Loucy (cell line): Measurements from ENCODE around the gene CLEC12A.

Experiments used
- H2AFZ ChIP-seq: fragments of 200-600 bp; sonication (generic); 2 replicates; pipeline ENCODE4 v1.6.0; 2016; ENCODE audit warnings: antibody characterized with exemption, mild to moderate bottlenecking, low read length, moderate library complexity
- H3F3A ChIP-seq: fragments of 200-600 bp; 2 replicates; pipeline ENCODE4 v1.6.0; 2016; ENCODE audit warnings: antibody characterized with exemption, low read depth, mild to moderate bottlenecking
- H3K27me3 ChIP-seq: fragments of 200-600 bp; sonication (generic); 2 replicates; pipeline ENCODE4 v1.6.1; 2014; ENCODE audit warnings: low read length, mild to moderate bottlenecking; ENCODE audit not compliant: insufficient read depth, poor library complexity, severe bottlenecking
- H3K36me3 ChIP-seq: fragments of 200-600 bp; sonication (generic); 2 replicates; pipeline ENCODE4 v1.6.1; 2016; ENCODE audit warnings: low read length; ENCODE audit not compliant: insufficient read depth
- H3K4me1 ChIP-seq: fragments of 200-600 bp; sonication (generic); 2 replicates; pipeline ENCODE4 v1.5.1; 2014; ENCODE audit warnings: low read length, mild to moderate bottlenecking; ENCODE audit not compliant: insufficient read depth, poor library complexity, severe bottlenecking
- H3K4me2 ChIP-seq: fragments of 200-600 bp; sonication (generic); 2 replicates; pipeline ENCODE4 v1.6.0; 2014; ENCODE audit warnings: antibody characterized with exemption, low read length, low read depth, mild to moderate bottlenecking; ENCODE audit not compliant: poor library complexity, severe bottlenecking
- H3K4me3 ChIP-seq: fragments of 200-600 bp; sonication (generic); 2 replicates; pipeline ENCODE4 v1.5.1; 2014; ENCODE audit warnings: low read length, mild to moderate bottlenecking, mixed read lengths; ENCODE audit not compliant: poor library complexity, severe bottlenecking
- H3K79me2 ChIP-seq: fragments of 200-600 bp; sonication (generic); 2 replicates; pipeline ENCODE4 v1.6.1; 2014; ENCODE audit warnings: low read length; ENCODE audit not compliant: insufficient read depth
- H3K9ac ChIP-seq: fragments of 200-600 bp; sonication (generic); 2 replicates; pipeline ENCODE4 v1.6.0; 2014; ENCODE audit warnings: mild to moderate bottlenecking, low read depth, low read length, moderate library complexity; ENCODE audit not compliant: poor library complexity, severe bottlenecking
- H3K9me2 ChIP-seq: fragments of 200-600 bp; sonication (generic); replicated peaks from 2 replicates; pipeline ENCODE4 v1.6.1; 2016; ENCODE audit warnings: low read depth, low read length, mixed read lengths
- H3K9me3 ChIP-seq: fragments of 200-600 bp; sonication (generic); 2 replicates; pipeline ENCODE4 v1.6.1; 2014; ENCODE audit warnings: mild to moderate bottlenecking, antibody characterized with exemption, low read length, low read depth; ENCODE audit not compliant: insufficient read depth
- H4K20me1 ChIP-seq: fragments of 200-600 bp; sonication (generic); 2 replicates; pipeline ENCODE4 v1.6.0; 2014; ENCODE audit warnings: antibody characterized with exemption, low read length, mild to moderate bottlenecking; ENCODE audit not compliant: insufficient read depth, poor library complexity, severe bottlenecking
- CTCF ChIP-seq: fragments of 200-600 bp; sonication (generic); conservative IDR thresholded peaks from 2 replicates; pipeline ENCODE4 v1.5.1; 2014; ENCODE audit warnings: mild to moderate bottlenecking, antibody characterized with exemption, low read length
- EZH2phosphoT487 ChIP-seq: fragments of 200-600 bp; IDR thresholded peaks from 2 replicates; pipeline ENCODE4 v1.6.1; 2018; ENCODE audit warnings: antibody characterized with exemption, mild to moderate bottlenecking, moderate library complexity, borderline replicate concordance

CLEC12A gene

GRCh38 chr12:10001171-10001776 lies 30.1 kb downstream of the CLEC12A start:
- Histone ChIP-seq H4K20me1 (no peaks in the 10 kb centered on the region), H3K9me2 (no peaks in the 10 kb centered on the region), H3K4me1 (peaks cover 10% of the 10 kb centered on the region), H3K4me3 (no peak overlapping the region), H3F3A (no peaks in the 10 kb centered on the region), H3K9me3 (no peaks in the 10 kb centered on the region), H3K4me2 (no peak overlapping the region), H3K36me3 (no peaks in the 10 kb centered on the region), H3K79me2 (no peaks in the 10 kb centered on the region), H3K27me3 (no peaks in the 10 kb centered on the region), H3K9ac (no peak overlapping the region), H2AFZ (0 out of 2 replicates have a peak overlapping the region, but pooled peaks have one; percentile 27)
- no peak for TF ChIP-seq CTCF
- no peak for TF ChIP-seq EZH2phosphoT487

GRCh38 chr12:10012630-10013330 lies 41.6 kb downstream of the CLEC12A start:
- Histone ChIP-seq H2AFZ (no peak overlapping the region), H3K79me2 (no peaks in the 10 kb centered on the region), H3K9me3 (no peaks in the 10 kb centered on the region), H3K4me3 (no peak overlapping the region), H3K9ac (no peak overlapping the region), H4K20me1 (no peaks in the 10 kb centered on the region), H3K9me2 (no peaks in the 10 kb centered on the region), H3K4me1 (peaks cover 28% of the 10 kb centered on the region), H3F3A (no peaks in the 10 kb centered on the region), H3K4me2 (no peak overlapping the region), H3K36me3 (no peaks in the 10 kb centered on the region), H3K27me3 (no peaks in the 10 kb centered on the region)
- no peak for TF ChIP-seq CTCF
- TF ChIP-seq EZH2phosphoT487 = no peak

GRCh38 chr12:10015450-10015849 lies 44.2 kb downstream of the CLEC12A start:
- no peaks in the 10 kb centered on the region for H3K79me2 ChIP-seq
- H3K4me1 ChIP-seq = peaks cover 38% of the 10 kb centered on the region
- peak overlapping the region; percentile 38 for H3K4me2 ChIP-seq
- no peaks in the 10 kb centered on the region for H3K9me2 ChIP-seq
- H3K27me3 ChIP-seq = no peaks in the 10 kb centered on the region
- no peaks in the 10 kb centered on the region for H3K36me3 ChIP-seq
- H3F3A ChIP-seq = no peaks in the 10 kb centered on the region
- no peak overlapping the region for H3K4me3 ChIP-seq
- H3K9ac ChIP-seq = no peak overlapping the region
- H4K20me1 ChIP-seq = no peaks in the 10 kb centered on the region
- H2AFZ ChIP-seq = no peak overlapping the region
- TF ChIP-seq CTCF (no peak), EZH2phosphoT487 (no peak)
- H3K9me3 ChIP-seq = no peaks in the 10 kb centered on the region
